ENCODE results near the gene MRGPRX2. TPM values are rescaled to one million over a fixed set of nuclear protein-coding genes. Genes with fewer than 3 reads are reported as not detected.

Gene MRGPRX2
- polyA plus RNA-seq, 1 of the 3 experiments (the other 2 are of a cell fraction): not detected

DNA sequence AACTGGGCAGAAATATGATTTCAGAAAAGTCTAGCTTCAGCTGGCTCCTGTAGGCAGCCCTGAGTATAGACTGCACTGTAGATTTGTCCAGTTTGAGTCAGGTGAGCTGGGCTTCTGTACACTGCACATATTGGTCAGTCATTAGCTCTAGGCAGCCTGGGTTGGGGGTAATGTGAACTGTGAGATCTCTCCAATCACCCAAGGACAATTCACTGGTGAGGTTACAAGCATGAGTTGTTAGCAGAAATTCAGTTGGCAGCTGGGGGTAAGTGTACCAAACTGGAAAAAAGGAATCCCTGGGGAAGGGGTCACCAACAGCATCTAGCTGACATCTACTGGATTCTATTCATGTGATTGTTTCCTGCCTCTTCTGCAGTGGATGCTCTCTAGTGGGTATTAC, 39.7 kb downstream of the MRGPRX2 start:
- H3K79me2 ChIP-seq (ENCODE audit: insufficient read depth): no peaks in the 10 kb centered on the region
- H2AFZ ChIP-seq (ENCODE audit: low read depth): no peak overlapping the region
- H3K9ac ChIP-seq: no peak overlapping the region
- POLR2A ChIA-PET: no interaction called here
- peaks cover 0 to 5% of the 10 kb centered on the region in 2 experiments; a peak in 2 of 4 replicates for H3K4me1 ChIP-seq (ENCODE audit: control insufficient read depth in 1 of 2, insufficient read depth in 2 of 2, low read depth in 1 of 2, low read length in 1 of 2)
- no peak overlapping the region for H3K27ac ChIP-seq (ENCODE audit: low read depth in 2 of 2, low read length in 1 of 2)
- no peaks in the 10 kb centered on the region for H3K27me3 ChIP-seq (ENCODE audit: insufficient read depth)
- DNase-seq: no peak
- H3K4me3 ChIP-seq (ENCODE audit: low read depth in 2 of 2, low read length in 1 of 2): no peak overlapping the region
- H3K9me2 ChIP-seq: no peaks in the 10 kb centered on the region
- no peak for TF ChIP-seq FOXM1 (IDR thresholded peaks at IDR 0.05; ENCODE audit: low read depth)
- TF ChIP-seq NFIC (IDR thresholded peaks at IDR 0.05; ENCODE audit: borderline replicate concordance): no peak
- TF ChIP-seq, protein P1, sequence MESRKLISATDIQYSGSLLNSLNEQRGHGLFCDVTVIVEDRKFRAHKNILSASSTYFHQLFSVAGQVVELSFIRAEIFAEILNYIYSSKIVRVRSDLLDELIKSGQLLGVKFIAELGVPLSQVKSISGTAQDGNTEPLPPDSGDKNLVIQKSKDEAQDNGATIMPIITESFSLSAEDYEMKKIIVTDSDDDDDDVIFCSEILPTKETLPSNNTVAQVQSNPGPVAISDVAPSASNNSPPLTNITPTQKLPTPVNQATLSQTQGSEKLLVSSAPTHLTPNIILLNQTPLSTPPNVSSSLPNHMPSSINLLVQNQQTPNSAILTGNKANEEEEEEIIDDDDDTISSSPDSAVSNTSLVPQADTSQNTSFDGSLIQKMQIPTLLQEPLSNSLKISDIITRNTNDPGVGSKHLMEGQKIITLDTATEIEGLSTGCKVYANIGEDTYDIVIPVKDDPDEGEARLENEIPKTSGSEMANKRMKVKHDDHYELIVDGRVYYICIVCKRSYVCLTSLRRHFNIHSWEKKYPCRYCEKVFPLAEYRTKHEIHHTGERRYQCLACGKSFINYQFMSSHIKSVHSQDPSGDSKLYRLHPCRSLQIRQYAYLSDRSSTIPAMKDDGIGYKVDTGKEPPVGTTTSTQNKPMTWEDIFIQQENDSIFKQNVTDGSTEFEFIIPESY (IDR thresholded peaks at IDR 0.05; ENCODE audit: borderline replicate concordance, low read depth): no peak
- TF ChIP-seq, protein P2, sequence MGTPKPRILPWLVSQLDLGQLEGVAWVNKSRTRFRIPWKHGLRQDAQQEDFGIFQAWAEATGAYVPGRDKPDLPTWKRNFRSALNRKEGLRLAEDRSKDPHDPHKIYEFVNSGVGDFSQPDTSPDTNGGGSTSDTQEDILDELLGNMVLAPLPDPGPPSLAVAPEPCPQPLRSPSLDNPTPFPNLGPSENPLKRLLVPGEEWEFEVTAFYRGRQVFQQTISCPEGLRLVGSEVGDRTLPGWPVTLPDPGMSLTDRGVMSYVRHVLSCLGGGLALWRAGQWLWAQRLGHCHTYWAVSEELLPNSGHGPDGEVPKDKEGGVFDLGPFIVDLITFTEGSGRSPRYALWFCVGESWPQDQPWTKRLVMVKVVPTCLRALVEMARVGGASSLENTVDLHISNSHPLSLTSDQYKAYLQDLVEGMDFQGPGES (IDR thresholded peaks at IDR 0.05; ENCODE audit: low read depth, low read length): no peak
- no peak for TF ChIP-seq TCF12 (IDR thresholded peaks at IDR 0.05)
- TF ChIP-seq, protein P3, sequence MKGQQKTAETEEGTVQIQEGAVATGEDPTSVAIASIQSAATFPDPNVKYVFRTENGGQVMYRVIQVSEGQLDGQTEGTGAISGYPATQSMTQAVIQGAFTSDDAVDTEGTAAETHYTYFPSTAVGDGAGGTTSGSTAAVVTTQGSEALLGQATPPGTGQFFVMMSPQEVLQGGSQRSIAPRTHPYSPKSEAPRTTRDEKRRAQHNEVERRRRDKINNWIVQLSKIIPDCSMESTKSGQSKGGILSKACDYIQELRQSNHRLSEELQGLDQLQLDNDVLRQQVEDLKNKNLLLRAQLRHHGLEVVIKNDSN (IDR thresholded peaks at IDR 0.05; ENCODE audit: borderline replicate concordance, low read depth): no peak
- TF ChIP-seq, protein P4, sequence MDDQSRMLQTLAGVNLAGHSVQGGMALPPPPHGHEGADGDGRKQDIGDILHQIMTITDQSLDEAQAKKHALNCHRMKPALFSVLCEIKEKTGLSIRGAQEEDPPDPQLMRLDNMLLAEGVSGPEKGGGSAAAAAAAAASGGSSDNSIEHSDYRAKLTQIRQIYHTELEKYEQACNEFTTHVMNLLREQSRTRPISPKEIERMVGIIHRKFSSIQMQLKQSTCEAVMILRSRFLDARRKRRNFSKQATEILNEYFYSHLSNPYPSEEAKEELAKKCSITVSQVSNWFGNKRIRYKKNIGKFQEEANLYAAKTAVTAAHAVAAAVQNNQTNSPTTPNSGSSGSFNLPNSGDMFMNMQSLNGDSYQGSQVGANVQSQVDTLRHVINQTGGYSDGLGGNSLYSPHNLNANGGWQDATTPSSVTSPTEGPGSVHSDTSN (IDR thresholded peaks at IDR 0.05): no peak
- TF ChIP-seq JUND (IDR thresholded peaks at IDR 0.05): no peak
- no peak for TF ChIP-seq FOSL2 (IDR thresholded peaks at IDR 0.05; ENCODE audit: borderline replicate concordance, low read depth)
- no peak for TF ChIP-seq YY1 (IDR thresholded peaks at IDR 0.05; ENCODE audit: low read depth)
- TF ChIP-seq POLR2AphosphoS5 (IDR thresholded peaks at IDR 0.05; ENCODE audit: low read depth, low read length): no peak
- TF ChIP-seq RFX5 (IDR thresholded peaks at IDR 0.05; ENCODE audit: low read length): no peak
- no peak for TF ChIP-seq SIN3A (IDR thresholded peaks at IDR 0.05; ENCODE audit: borderline replicate concordance, low read depth, low read length)
- CTCF ChIA-PET: no interaction called here
- no peaks in the 10 kb centered on the region for H4K20me1 ChIP-seq (ENCODE audit: insufficient read depth)
- H3K4me2 ChIP-seq: no peak overlapping the region
- H3F3A ChIP-seq (replicated peaks; ENCODE audit: insufficient read depth): no peaks in the 10 kb centered on the region
- H3K36me3 ChIP-seq (replicated peaks in 1 of 2; ENCODE audit: control insufficient read depth in 1 of 2, insufficient read depth in 2 of 2, low read length in 1 of 2): no peaks in the 10 kb centered on the region
- H3K9me3 ChIP-seq: no peaks in the 10 kb centered on the region

DNA sequence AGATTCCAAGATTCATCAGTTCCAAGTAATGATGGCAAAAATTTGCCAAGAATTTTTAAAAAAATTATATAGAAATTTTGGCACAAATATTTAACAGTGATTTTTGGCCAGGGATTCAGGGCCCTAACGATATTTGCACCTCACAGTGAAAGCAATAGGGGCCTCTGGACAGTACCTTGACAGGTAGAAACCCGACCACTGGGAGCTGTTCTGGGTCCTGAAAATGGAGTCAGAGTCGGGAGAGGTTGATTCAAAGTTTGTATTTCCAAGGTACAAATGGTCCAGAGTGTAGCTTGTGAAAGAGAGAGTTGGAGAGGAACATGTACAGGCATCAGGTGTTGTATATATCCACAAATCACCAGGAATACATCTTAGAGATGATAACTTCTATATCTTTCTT, 41.6 kb downstream of the MRGPRX2 start:
- ChIA-PET CTCF (interaction anchor here (1.5 kb wide), 1 partner anchor 244 kb away, joined by 3 read pairs; no protein-coding TSS in a partner anchor), POLR2A (no interaction called here)

More for the DNA sequence above, 41.6 kb downstream of the MRGPRX2 start:
- H3K4me3 ChIP-seq (ENCODE audit: low read depth in 2 of 2, low read length in 1 of 2): no peak overlapping the region
- 5% methylated on average over 3 of the region's 3 CpGs for WGBS (ENCODE audit: low lambda C conversion rate)
- H2AFZ ChIP-seq (ENCODE audit: low read depth): no peak overlapping the region
- no peaks in the 10 kb centered on the region for H3K27me3 ChIP-seq (ENCODE audit: insufficient read depth)
- H3K9me3 ChIP-seq: no peaks in the 10 kb centered on the region
- H3K4me2 ChIP-seq: no peak overlapping the region
- no peaks in the 10 kb centered on the region for H3K36me3 ChIP-seq (replicated peaks in 1 of 2; ENCODE audit: control insufficient read depth in 1 of 2, insufficient read depth in 2 of 2, low read length in 1 of 2)
- no peak for TF ChIP-seq CHD2 (IDR thresholded peaks at IDR 0.05; ENCODE audit: low read length, partially characterized antibody)
- TF ChIP-seq, protein P5, sequence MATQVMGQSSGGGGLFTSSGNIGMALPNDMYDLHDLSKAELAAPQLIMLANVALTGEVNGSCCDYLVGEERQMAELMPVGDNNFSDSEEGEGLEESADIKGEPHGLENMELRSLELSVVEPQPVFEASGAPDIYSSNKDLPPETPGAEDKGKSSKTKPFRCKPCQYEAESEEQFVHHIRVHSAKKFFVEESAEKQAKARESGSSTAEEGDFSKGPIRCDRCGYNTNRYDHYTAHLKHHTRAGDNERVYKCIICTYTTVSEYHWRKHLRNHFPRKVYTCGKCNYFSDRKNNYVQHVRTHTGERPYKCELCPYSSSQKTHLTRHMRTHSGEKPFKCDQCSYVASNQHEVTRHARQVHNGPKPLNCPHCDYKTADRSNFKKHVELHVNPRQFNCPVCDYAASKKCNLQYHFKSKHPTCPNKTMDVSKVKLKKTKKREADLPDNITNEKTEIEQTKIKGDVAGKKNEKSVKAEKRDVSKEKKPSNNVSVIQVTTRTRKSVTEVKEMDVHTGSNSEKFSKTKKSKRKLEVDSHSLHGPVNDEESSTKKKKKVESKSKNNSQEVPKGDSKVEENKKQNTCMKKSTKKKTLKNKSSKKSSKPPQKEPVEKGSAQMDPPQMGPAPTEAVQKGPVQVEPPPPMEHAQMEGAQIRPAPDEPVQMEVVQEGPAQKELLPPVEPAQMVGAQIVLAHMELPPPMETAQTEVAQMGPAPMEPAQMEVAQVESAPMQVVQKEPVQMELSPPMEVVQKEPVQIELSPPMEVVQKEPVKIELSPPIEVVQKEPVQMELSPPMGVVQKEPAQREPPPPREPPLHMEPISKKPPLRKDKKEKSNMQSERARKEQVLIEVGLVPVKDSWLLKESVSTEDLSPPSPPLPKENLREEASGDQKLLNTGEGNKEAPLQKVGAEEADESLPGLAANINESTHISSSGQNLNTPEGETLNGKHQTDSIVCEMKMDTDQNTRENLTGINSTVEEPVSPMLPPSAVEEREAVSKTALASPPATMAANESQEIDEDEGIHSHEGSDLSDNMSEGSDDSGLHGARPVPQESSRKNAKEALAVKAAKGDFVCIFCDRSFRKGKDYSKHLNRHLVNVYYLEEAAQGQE (IDR thresholded peaks at IDR 0.05; ENCODE audit: low read depth, low read length): peak; percentile 88
- H3F3A ChIP-seq (replicated peaks; ENCODE audit: insufficient read depth): no peaks in the 10 kb centered on the region
- no peaks in the 10 kb centered on the region for H3K9me2 ChIP-seq
- no peaks in the 10 kb centered on the region for H3K79me2 ChIP-seq (ENCODE audit: insufficient read depth)
- DNase-seq: no peak
- H3K27ac ChIP-seq (ENCODE audit: low read depth in 2 of 2, low read length in 1 of 2): no peak overlapping the region
- H3K4me1 ChIP-seq (ENCODE audit: control insufficient read depth in 1 of 2, insufficient read depth in 2 of 2, low read depth in 1 of 2, low read length in 1 of 2): no peaks in the 10 kb centered on the region
- H3K9ac ChIP-seq: no peak overlapping the region
- no peaks in the 10 kb centered on the region for H4K20me1 ChIP-seq (ENCODE audit: insufficient read depth)

All from SK-N-SH (cell line).